ENCODE measurements around the gene GPC6.

Gene GPC6

GRCh38 chr13:94242554-94242953 is 1015.9 kb downstream of the GPC6 start:
- no peak overlapping the region for H3K4me3 ChIP-seq (ENCODE audit: insufficient read depth, low read length, poor library complexity, severe bottlenecking)
- no peaks in the 10 kb centered on the region for H3F3A ChIP-seq (ENCODE audit: insufficient read depth)
- no peaks in the 10 kb centered on the region for H3K36me3 ChIP-seq (ENCODE audit: low read length)
- no peaks in the 10 kb centered on the region for H3K79me2 ChIP-seq (ENCODE audit: insufficient read depth, low read length)
- no peaks in the 10 kb centered on the region for H3K27me3 ChIP-seq (ENCODE audit: low read length)
- no peaks in the 10 kb centered on the region for H3K9me3 ChIP-seq (ENCODE audit: insufficient read depth, low read length)
- no peak overlapping the region for H3K9ac ChIP-seq (ENCODE audit: low read length)
- no peak overlapping the region for H2AFZ ChIP-seq (ENCODE audit: low read depth, low read length, severe bottlenecking)
- H3K9me2 ChIP-seq (replicated peaks; ENCODE audit: insufficient read depth, low read length): no peaks in the 10 kb centered on the region
- TF ChIP-seq CTCF (IDR thresholded peaks at IDR 0.05; ENCODE audit: insufficient read depth, low read length, poor library complexity, severe bottlenecking): no peak
- TF ChIP-seq EZH2phosphoT487 (conservative IDR thresholded peaks at IDR 0.05; ENCODE audit: low read length): no peak
- no peaks in the 10 kb centered on the region for H4K20me1 ChIP-seq (ENCODE audit: low read depth, low read length)
- no peak overlapping the region for H3K27ac ChIP-seq (ENCODE audit: low read depth, low read length)
- H3K4me2 ChIP-seq (ENCODE audit: low read depth, low read length, poor library complexity, severe bottlenecking): no peak overlapping the region

GRCh38 chr13:94243551-94243950 is 1016.9 kb downstream of the GPC6 start:
- Histone ChIP-seq H3K4me2 (ENCODE audit: low read depth, low read length, poor library complexity, severe bottlenecking) (no peak overlapping the region), H3K79me2 (ENCODE audit: insufficient read depth, low read length) (no peaks in the 10 kb centered on the region), H3K9me2 (replicated peaks; ENCODE audit: insufficient read depth, low read length) (no peaks in the 10 kb centered on the region), H3K9me3 (ENCODE audit: insufficient read depth, low read length) (no peaks in the 10 kb centered on the region), H3K27ac (ENCODE audit: low read depth, low read length) (no peak overlapping the region), H3K9ac (ENCODE audit: low read length) (no peak overlapping the region), H2AFZ (ENCODE audit: low read depth, low read length, severe bottlenecking) (no peak overlapping the region), H3K27me3 (ENCODE audit: low read length) (no peaks in the 10 kb centered on the region), H3K4me3 (ENCODE audit: insufficient read depth, low read length, poor library complexity, severe bottlenecking) (no peak overlapping the region), H3K36me3 (ENCODE audit: low read length) (no peaks in the 10 kb centered on the region), H3F3A (ENCODE audit: insufficient read depth) (no peaks in the 10 kb centered on the region), H4K20me1 (ENCODE audit: low read depth, low read length) (no peaks in the 10 kb centered on the region)
- TF ChIP-seq EZH2phosphoT487 (conservative IDR thresholded peaks at IDR 0.05; ENCODE audit: low read length) (no peak), CTCF (IDR thresholded peaks at IDR 0.05; ENCODE audit: insufficient read depth, low read length, poor library complexity, severe bottlenecking) (no peak)

- no peak overlapping the region for H3K9ac ChIP-seq (ENCODE audit: low read length)
Measured at GRCh38 chr13:94246495-94246894, 1019.9 kb downstream of the GPC6 start.

More at GRCh38 chr13:94246495-94246894, 1019.9 kb downstream of the GPC6 start:
- no peaks in the 10 kb centered on the region for H3K9me3 ChIP-seq (ENCODE audit: insufficient read depth, low read length)
- no peak overlapping the region for H3K4me3 ChIP-seq (ENCODE audit: insufficient read depth, low read length, poor library complexity, severe bottlenecking)
- no peaks in the 10 kb centered on the region for H3K79me2 ChIP-seq (ENCODE audit: insufficient read depth, low read length)
- no peak overlapping the region for H2AFZ ChIP-seq (ENCODE audit: low read depth, low read length, severe bottlenecking)
- no peaks in the 10 kb centered on the region for H3K9me2 ChIP-seq (replicated peaks; ENCODE audit: insufficient read depth, low read length)
- no peaks in the 10 kb centered on the region for H3K36me3 ChIP-seq (ENCODE audit: low read length)
- H3K27me3 ChIP-seq (ENCODE audit: low read length): no peaks in the 10 kb centered on the region
- H4K20me1 ChIP-seq (ENCODE audit: low read depth, low read length): no peaks in the 10 kb centered on the region
- H3K27ac ChIP-seq (ENCODE audit: low read depth, low read length): no peak overlapping the region
- no peak for TF ChIP-seq EZH2phosphoT487 (conservative IDR thresholded peaks at IDR 0.05; ENCODE audit: low read length)
- TF ChIP-seq CTCF (IDR thresholded peaks at IDR 0.05; ENCODE audit: insufficient read depth, low read length, poor library complexity, severe bottlenecking): no peak
- H3F3A ChIP-seq (ENCODE audit: insufficient read depth): no peaks in the 10 kb centered on the region
- no peak overlapping the region for H3K4me2 ChIP-seq (ENCODE audit: low read depth, low read length, poor library complexity, severe bottlenecking)
